PC-3 (cell line): ENCODE results near the gene REN. TPM values are rescaled to one million over a fixed set of nuclear protein-coding genes. Genes with fewer than 3 reads are reported as not detected.

Source experiments
- ATAC-seq: fragments of 200-7000 bp; cut with Tn5 transposase; 2 replicates; pipeline ENCODE4 v1.9.1; 2020; ENCODE audit warnings: mild to moderate bottlenecking, moderate library complexity
- BruUV-seq: library from RNA; stranded (reverse); fragments of 400-500 nt; replicated peaks from 2 replicates; lab custom pipeline; 2021; lab: Mats Ljungman, UMichigan
- CTCF ChIA-PET: fragments of 300-600 bp; sonication (Branson Sonifier 250); formaldehyde crosslinking; loops from one replicate; lab custom pipeline; 2022; ENCODE audit warnings: antibody characterized with exemption; lab: Charles Lee
- POLR2A ChIA-PET: fragments of 300-600 bp; sonication (Branson Sonifier 250); formaldehyde crosslinking; loops from one replicate; lab custom pipeline; 2022; ENCODE audit warnings: antibody characterized with exemption; ENCODE audit not compliant: unreplicated experiment; lab: Charles Lee
- DNase-seq: peaks from one replicate; pipeline ENCODE4 v3.0.0-alpha.2; 2015
- H2AFZ ChIP-seq: fragments of 300-600 bp; sonication (generic); 2 replicates; pipeline ENCODE4 v1.6.0; 2016; ENCODE audit warnings: antibody characterized with exemption, low read length
- H3F3A ChIP-seq: fragments of 300-600 bp; sonication (generic); one replicate; pipeline ENCODE4 v1.6.0; 2017; ENCODE audit warnings: antibody characterized with exemption, low read length, control low read depth, mild to moderate bottlenecking; ENCODE audit not compliant: unreplicated experiment
- H3K27ac ChIP-seq: fragments of 300-600 bp; sonication (generic); 2 replicates; pipeline ENCODE4 v1.5.1; 2016; ENCODE audit warnings: mild to moderate bottlenecking, low read length
- H3K27me3 ChIP-seq: fragments of 300-600 bp; sonication (generic); 2 replicates; pipeline ENCODE4 v1.6.1; 2016; ENCODE audit warnings: low read length, mixed read lengths
- H3K36me3 ChIP-seq: fragments of 300-600 bp; sonication (generic); 2 replicates; pipeline ENCODE4 v1.6.1; 2016; ENCODE audit warnings: low read depth, mixed run types, low read length, mixed read lengths
- H3K4me1 ChIP-seq: fragments of 300-600 bp; sonication (generic); 2 replicates; pipeline ENCODE4 v1.5.1; 2016; ENCODE audit warnings: low read length; ENCODE audit not compliant: insufficient read depth
- H3K4me2 ChIP-seq: fragments of 300-600 bp; sonication (generic); 2 replicates; pipeline ENCODE4 v1.6.0; 2016; ENCODE audit warnings: low read length
- H3K4me3 ChIP-seq: fragments of 300-600 bp; sonication (generic); 2 replicates; pipeline ENCODE4 v1.5.1; 2016; ENCODE audit warnings: mild to moderate bottlenecking, low read length, mixed read lengths
- H3K79me2 ChIP-seq: fragments of 300-600 bp; sonication (generic); 2 replicates; pipeline ENCODE4 v1.6.1; 2017; ENCODE audit warnings: low read length, mixed read lengths
- H3K9ac ChIP-seq: fragments of 300-600 bp; sonication (generic); 2 replicates; pipeline ENCODE4 v1.6.0; 2016; ENCODE audit warnings: mild to moderate bottlenecking, low read length
- H3K9me2 ChIP-seq: fragments of 300-600 bp; sonication (generic); replicated peaks from 2 replicates; pipeline ENCODE4 v1.6.1; 2016; ENCODE audit warnings: mixed run types, low read length, mixed read lengths
- H3K9me3 ChIP-seq: fragments of 300-600 bp; sonication (generic); 2 replicates; pipeline ENCODE4 v1.6.1; 2016; ENCODE audit warnings: low read length, mixed read lengths
- H4K20me1 ChIP-seq: fragments of 300-600 bp; sonication (generic); 2 replicates; pipeline ENCODE4 v1.6.1; 2016; ENCODE audit warnings: low read length, mixed read lengths
- CTCF ChIP-seq: fragments of 300-600 bp; sonication (generic); conservative IDR thresholded peaks from 2 replicates; pipeline ENCODE4 v1.5.1; 2017; ENCODE audit warnings: antibody characterized with exemption, low read depth, mild to moderate bottlenecking, low read length
- EZH2 ChIP-seq: fragments of 300-600 bp; sonication (generic); IDR thresholded peaks from one replicate; pipeline ENCODE4 v1.6.1; 2017; ENCODE audit warnings: antibody characterized with exemption, mild to moderate bottlenecking, low read length; ENCODE audit not compliant: unreplicated experiment
- EZH2phosphoT487 ChIP-seq: fragments of 300-600 bp; sonication (generic); IDR thresholded peaks from 2 replicates; pipeline ENCODE4 v1.6.1; 2018; ENCODE audit warnings: mild to moderate bottlenecking, antibody characterized with exemption, low read length, borderline replicate concordance
- intact Hi-C: fragments of 100-400 bp; cut with micrococcal nuclease; formaldehyde crosslinking; loops from 2 replicates; pipeline ENCODE4 v1.9.0; 2023
- total RNA-seq: library from RNA; depleted of rRNA; stranded (reverse); fragments of >200 nt; gene quantifications from 2 replicates; pipeline ENCODE4 v1.2.3, GENCODE V29; 2014

Gene REN
- total RNA-seq, 1 experiment from 2014 or later = 2.7 TPM

- Histone ChIP-seq H3K27ac (no peak overlapping the region), H3K79me2 (no peaks in the 10 kb centered on the region), H4K20me1 (no peaks in the 10 kb centered on the region), H2AFZ (peak overlapping the region; percentile 72), H3F3A (no peaks in the 10 kb centered on the region), H3K27me3 (no peaks in the 10 kb centered on the region), H3K36me3 (no peaks in the 10 kb centered on the region), H3K4me2 (peak overlapping the region; percentile 80), H3K9me2 (no peaks in the 10 kb centered on the region), H3K4me1 (peaks cover 14% of the 10 kb centered on the region; the same call in 1 of the 2 replicates), H3K9me3 (no peaks in the 10 kb centered on the region), H3K9ac (peak overlapping the region; percentile 57), H3K4me3 (peak overlapping the region; percentile 64)
- TSS peak; percentile 76 for BruUV-seq
- ATAC-seq (peak; percentile 56), DNase-seq (no peak)
- intact Hi-C loops = loop anchor here (2.0 kb wide), 1 partner anchor 22 kb away; no protein-coding TSS in a partner anchor
- ChIA-PET CTCF (interaction anchor here (0.6 to 1.9 kb wide), 5 partner anchors 10 to 282 kb away, joined by 3 to 11 read pairs (median 4); no protein-coding TSS in a partner anchor), POLR2A (interaction anchor here (0.6 kb wide), 1 partner anchor 21 kb away, joined by 4 read pairs; no protein-coding TSS in a partner anchor)
- TF ChIP-seq EZH2 = no peak
Observed at GRCh38 chr1:204152310-204153044, 13.7 kb downstream of the REN start.

GRCh38 chr1:204151552-204152309 is 14.4 kb downstream of the REN start, which contains the start of gene ETNK2:
Gene ETNK2 (minus strand): TSS chr1:204152044. CDS start chr1:204151852, 192 bp downstream.
- H3K27me3 ChIP-seq = no peaks in the 10 kb centered on the region
- ATAC-seq (peak; percentile 77), DNase-seq (peak; percentile 72)
- no TSS peak for BruUV-seq
- peak within 1 kb of the TSS; percentile 71 for H3K4me3 ChIP-seq
- no peaks in the 10 kb centered on the region for H3F3A ChIP-seq
- H3K27ac ChIP-seq = no peak within 1 kb of the TSS
- ChIA-PET CTCF (interaction anchor here (0.6 to 1.9 kb wide), 5 partner anchors 11 to 281 kb away, joined by 3 to 11 read pairs (median 4); no protein-coding TSS in a partner anchor), POLR2A (interaction anchor here (0.6 kb wide), 1 partner anchor 21 kb away, joined by 4 read pairs; no protein-coding TSS in a partner anchor)
- no peaks in the 10 kb centered on the region for H3K9me2 ChIP-seq
- peak within 1 kb of the TSS; percentile 86 for H2AFZ ChIP-seq
- peak within 1 kb of the TSS; percentile 84 for H3K4me2 ChIP-seq
- no peaks in the 10 kb centered on the region for H3K9me3 ChIP-seq
- peak within 1 kb of the TSS; percentile 57 for H3K9ac ChIP-seq
- H4K20me1 ChIP-seq = no peaks in the 10 kb centered on the region
- TF ChIP-seq EZH2phosphoT487 (no peak), EZH2 (no peak), CTCF (no peak)
- peaks cover 14% of the 10 kb centered on the region; the same call in 1 of the 2 replicates for H3K4me1 ChIP-seq
- H3K36me3 ChIP-seq = no peaks in the 10 kb centered on the region
- no peaks in the 10 kb centered on the region for H3K79me2 ChIP-seq
- intact Hi-C loops = loop anchor here (2.0 kb wide), 1 partner anchor 21 kb away; no protein-coding TSS in a partner anchor
